Vagina (tissue), 2 donors: ENCODE results near the gene SLC22A5.

Source experiments
- CTCF ChIP-seq, 3 experiments: fragments of 450-650 bp in 2 of 3; fragments of 200-600 bp in 1 of 3; sonication (generic) in 1 of 3; IDR thresholded peaks; one replicate each; pipeline ENCODE4 v1.5.1; 2017 to 2019; ENCODE audit warnings: antibody characterized with exemption in 3 of 3, mild to moderate bottlenecking in 2 of 3, moderate library complexity in 2 of 3
- POLR2A ChIP-seq, 2 donors: fragments of 450-650 bp; IDR thresholded peaks; one replicate each; pipeline ENCODE4 v1.6.1; 2017; ENCODE audit warnings: antibody characterized with exemption in 2 of 2, mild to moderate bottlenecking in 2 of 2, moderate library complexity in 2 of 2
- POLR2AphosphoS5 ChIP-seq, 2 donors: sonication (generic); formaldehyde crosslinking; IDR thresholded peaks; one replicate each; pipeline ENCODE4 v1.9.0; 2017; ENCODE audit warnings: antibody characterized with exemption in 2 of 2, mild to moderate bottlenecking in 2 of 2, low read depth in 1 of 2; ENCODE audit not compliant: insufficient read depth in 1 of 2

- TF ChIP-seq CTCF (IDR thresholded peaks at IDR 0.05) (no peak), POLR2A (IDR thresholded peaks at IDR 0.05) (no peak), POLR2AphosphoS5 (IDR thresholded peaks at IDR 0.05; ENCODE audit: insufficient read depth in 1 of 2, low read depth in 1 of 2) (no peak)
Measured at GRCh38 chr5:132372127-132372526, 2.6 kb downstream of the SLC22A5 start.
